K562 (cell line): Measurements from ENCODE around the gene PRMT2.

Experiments
- BACH1 ChIP-seq: fragments of 200-800 bp; sonication (Bioruptor generic); IDR thresholded peaks from 2 replicates; pipeline ENCODE4 v1.6.1; 2016; ENCODE audit warnings: missing genetic modification characterization, missing compliant biosample characterization
- HNRNPK ChIP-seq: fragments of 200-400 bp; formaldehyde crosslinking; IDR thresholded peaks from one replicate; pipeline ENCODE4 v1.6.1; 2018; ENCODE audit warnings: mild to moderate bottlenecking, low read depth, low read length; ENCODE audit not compliant: poor library complexity, severe bottlenecking
- TF ChIP-seq, protein P1 (sequence below), 3 experiments: IDR thresholded peaks in 2 of 3; conservative IDR thresholded peaks in 1 of 3; 2 replicates each; pipeline ENCODE4 v1.5.1; 2011 to 2012; ENCODE audit warnings: low read length in 3 of 3, mild to moderate bottlenecking in 3 of 3, control low read depth in 2 of 3, improper control_type of control experiment in 1 of 3, inconsistent platforms in 1 of 3, low read depth in 1 of 3, mixed read lengths in 1 of 3, moderate library complexity in 1 of 3; ENCODE audit not compliant: insufficient read depth in 2 of 3

- TF ChIP-seq, protein P1, sequence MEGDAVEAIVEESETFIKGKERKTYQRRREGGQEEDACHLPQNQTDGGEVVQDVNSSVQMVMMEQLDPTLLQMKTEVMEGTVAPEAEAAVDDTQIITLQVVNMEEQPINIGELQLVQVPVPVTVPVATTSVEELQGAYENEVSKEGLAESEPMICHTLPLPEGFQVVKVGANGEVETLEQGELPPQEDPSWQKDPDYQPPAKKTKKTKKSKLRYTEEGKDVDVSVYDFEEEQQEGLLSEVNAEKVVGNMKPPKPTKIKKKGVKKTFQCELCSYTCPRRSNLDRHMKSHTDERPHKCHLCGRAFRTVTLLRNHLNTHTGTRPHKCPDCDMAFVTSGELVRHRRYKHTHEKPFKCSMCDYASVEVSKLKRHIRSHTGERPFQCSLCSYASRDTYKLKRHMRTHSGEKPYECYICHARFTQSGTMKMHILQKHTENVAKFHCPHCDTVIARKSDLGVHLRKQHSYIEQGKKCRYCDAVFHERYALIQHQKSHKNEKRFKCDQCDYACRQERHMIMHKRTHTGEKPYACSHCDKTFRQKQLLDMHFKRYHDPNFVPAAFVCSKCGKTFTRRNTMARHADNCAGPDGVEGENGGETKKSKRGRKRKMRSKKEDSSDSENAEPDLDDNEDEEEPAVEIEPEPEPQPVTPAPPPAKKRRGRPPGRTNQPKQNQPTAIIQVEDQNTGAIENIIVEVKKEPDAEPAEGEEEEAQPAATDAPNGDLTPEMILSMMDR (IDR thresholded peaks at IDR 0.05 in 2 of 3, conservative IDR thresholded peaks at IDR 0.05 in 1 of 3; ENCODE audit: insufficient read depth in 2 of 3, low read depth in 1 of 3, low read length in 3 of 3): no peak
- TF ChIP-seq BACH1 (tag): no peak; the same call in 1 of the 2 replicates
- TF ChIP-seq HNRNPK: no peak
Measured at GRCh38 chr21:46636550-46637285, 1.2 kb downstream of the PRMT2 start.
